A673 (cell line): ENCODE results near the gene UBE4B. TPM values are rescaled to one million over a fixed set of nuclear protein-coding genes. Genes with fewer than 3 reads are reported as not detected.

Experiments
- BruUV-seq: library from RNA; stranded (reverse); fragments of 400-500 nt; replicated peaks from 2 replicates; lab custom pipeline; 2021; lab: Mats Ljungman, UMichigan
- CTCF ChIA-PET: fragments of 300-600 bp; sonication (Branson Sonifier 250); formaldehyde crosslinking; loops from one replicate; lab custom pipeline; 2022; ENCODE audit warnings: antibody characterized with exemption; lab: Charles Lee
- POLR2A ChIA-PET: fragments of 300-600 bp; sonication (Branson Sonifier 250); formaldehyde crosslinking; loops from one replicate; lab custom pipeline; 2022; ENCODE audit warnings: antibody characterized with exemption; ENCODE audit not compliant: low non-redundant PET; lab: Charles Lee
- DNase-seq: peaks from one replicate; pipeline ENCODE4 v3.0.0-alpha.2; 2015; ENCODE audit warnings: low spot score
- H3K27ac ChIP-seq: fragments of 200-600 bp; sonication (generic); 2 replicates; pipeline ENCODE4 v1.5.1; 2016; ENCODE audit warnings: mixed run types, low read depth, mild to moderate bottlenecking, mixed read lengths, antibody characterized with exemption, low read length; ENCODE audit not compliant: poor library complexity, severe bottlenecking
- H3K27me3 ChIP-seq: fragments of 200-600 bp; sonication (generic); replicated peaks from 2 replicates; pipeline ENCODE4 v1.6.1; 2017; ENCODE audit warnings: mixed run types, low read depth, mild to moderate bottlenecking, mixed read lengths, antibody characterized with exemption, low read length; ENCODE audit not compliant: insufficient read depth, poor library complexity
- H3K36me3 ChIP-seq: fragments of 200-600 bp; sonication (generic); 2 replicates; pipeline ENCODE4 v1.6.1; 2016; ENCODE audit warnings: mixed run types, mild to moderate bottlenecking, mixed read lengths, antibody characterized with exemption, low read length; ENCODE audit not compliant: insufficient read depth, poor library complexity, severe bottlenecking
- H3K4me1 ChIP-seq: fragments of 200-600 bp; sonication (generic); 2 replicates; pipeline ENCODE4 v1.6.1; 2017; ENCODE audit warnings: mixed run types, mild to moderate bottlenecking, mixed read lengths, antibody characterized with exemption, low read length; ENCODE audit not compliant: insufficient read depth, poor library complexity, severe bottlenecking
- H3K4me3 ChIP-seq: fragments of 200-600 bp; sonication (generic); 2 replicates; pipeline ENCODE4 v1.5.1; 2016; ENCODE audit warnings: low read depth, mixed run types, mild to moderate bottlenecking, mixed read lengths, low read length; ENCODE audit not compliant: poor library complexity, severe bottlenecking
- H3K9me3 ChIP-seq: fragments of 200-600 bp; sonication (generic); 2 replicates; pipeline ENCODE4 v1.6.1; 2016; ENCODE audit warnings: mixed run types, low read depth, mild to moderate bottlenecking, mixed read lengths, antibody characterized with exemption, low read length; ENCODE audit not compliant: poor library complexity, severe bottlenecking
- EZH2 ChIP-seq: fragments of 200-600 bp; sonication (generic); IDR thresholded peaks from 2 replicates; pipeline ENCODE4 v1.6.1; 2017; ENCODE audit warnings: borderline replicate concordance, low read depth, mild to moderate bottlenecking, mixed read lengths, antibody characterized with exemption, low read length; ENCODE audit not compliant: poor library complexity, severe bottlenecking
- intact Hi-C: fragments of 100-400 bp; cut with micrococcal nuclease; formaldehyde crosslinking; loops from one replicate; pipeline ENCODE4 v1.10.0; 2022; ENCODE audit not compliant: unreplicated experiment
- total RNA-seq: library from RNA; stranded (reverse); gene quantifications from 2 replicates; pipeline ENCODE4 v1.2.3, GENCODE V29; 2021
- TF ChIP-seq, protein P1 (sequence below): fragments of 300-800, 200-600 bp; sonication (generic); conservative IDR thresholded peaks from 2 replicates; pipeline ENCODE4 v1.5.1; 2017; ENCODE audit warnings: low read depth, mild to moderate bottlenecking, antibody characterized with exemption, low read length, moderate library complexity, mixed read lengths

The UBE4B gene
- total RNA-seq, 1 experiment from 2014 or later: 58.0 TPM

DNA sequence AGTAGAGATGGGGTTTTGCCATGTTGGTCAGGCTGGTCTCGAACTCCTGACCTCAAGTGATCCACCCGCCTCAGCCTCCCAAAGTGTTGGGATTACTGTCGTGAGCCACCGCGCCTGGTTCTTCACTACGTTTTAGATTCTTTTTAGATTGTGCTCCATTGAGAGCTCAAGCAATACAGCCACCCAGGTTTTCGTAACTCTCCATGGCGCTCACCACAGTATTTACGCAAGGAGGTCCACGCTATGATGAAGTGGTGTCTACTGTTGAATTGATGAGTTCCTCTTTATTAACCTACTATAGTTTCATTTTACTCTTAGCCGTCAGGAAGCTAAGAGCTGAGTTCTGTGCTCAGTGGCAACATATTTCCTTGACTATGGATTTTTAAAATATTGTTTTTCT, 175.8 kb downstream of the UBE4B start:
- Histone ChIP-seq H3K36me3 (no peaks in the 10 kb centered on the region), H3K4me1 (peaks cover 13% of the 10 kb centered on the region), H3K4me3 (no peak overlapping the region), H3K27ac (no peak overlapping the region), H3K9me3 (no peaks in the 10 kb centered on the region), H3K27me3 (no peaks in the 10 kb centered on the region)
- TF ChIP-seq, protein P1, sequence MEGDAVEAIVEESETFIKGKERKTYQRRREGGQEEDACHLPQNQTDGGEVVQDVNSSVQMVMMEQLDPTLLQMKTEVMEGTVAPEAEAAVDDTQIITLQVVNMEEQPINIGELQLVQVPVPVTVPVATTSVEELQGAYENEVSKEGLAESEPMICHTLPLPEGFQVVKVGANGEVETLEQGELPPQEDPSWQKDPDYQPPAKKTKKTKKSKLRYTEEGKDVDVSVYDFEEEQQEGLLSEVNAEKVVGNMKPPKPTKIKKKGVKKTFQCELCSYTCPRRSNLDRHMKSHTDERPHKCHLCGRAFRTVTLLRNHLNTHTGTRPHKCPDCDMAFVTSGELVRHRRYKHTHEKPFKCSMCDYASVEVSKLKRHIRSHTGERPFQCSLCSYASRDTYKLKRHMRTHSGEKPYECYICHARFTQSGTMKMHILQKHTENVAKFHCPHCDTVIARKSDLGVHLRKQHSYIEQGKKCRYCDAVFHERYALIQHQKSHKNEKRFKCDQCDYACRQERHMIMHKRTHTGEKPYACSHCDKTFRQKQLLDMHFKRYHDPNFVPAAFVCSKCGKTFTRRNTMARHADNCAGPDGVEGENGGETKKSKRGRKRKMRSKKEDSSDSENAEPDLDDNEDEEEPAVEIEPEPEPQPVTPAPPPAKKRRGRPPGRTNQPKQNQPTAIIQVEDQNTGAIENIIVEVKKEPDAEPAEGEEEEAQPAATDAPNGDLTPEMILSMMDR: no peak
- no peak for TF ChIP-seq EZH2
- CTCF ChIA-PET: no interaction called here
- intact Hi-C loops: no loop called here
- BruUV-seq: no TSS peak
- no peak for DNase-seq
- POLR2A ChIA-PET: no interaction called here

GRCh38 chr1:10209590-10209904, 176.8 kb downstream of the UBE4B start:
- H3K27ac ChIP-seq: peak overlapping the region; percentile 90
- CTCF ChIA-PET: interaction anchor here (0.6 to 1.4 kb wide), 4 partner anchors 18 to 128 kb away, joined by 3 to 6 read pairs (median 4); no protein-coding TSS in a partner anchor
- H3K27me3 ChIP-seq: no peaks in the 10 kb centered on the region
- peaks cover 16% of the 10 kb centered on the region for H3K4me1 ChIP-seq
- no peak for DNase-seq
- intact Hi-C loops: no loop called here
- POLR2A ChIA-PET: no interaction called here
- no peaks in the 10 kb centered on the region for H3K9me3 ChIP-seq
- H3K4me3 ChIP-seq: peak overlapping the region; percentile 90
- BruUV-seq: no TSS peak
- TF ChIP-seq EZH2: no peak
- TF ChIP-seq, protein P1: no peak
- H3K36me3 ChIP-seq: no peaks in the 10 kb centered on the region

DNA sequence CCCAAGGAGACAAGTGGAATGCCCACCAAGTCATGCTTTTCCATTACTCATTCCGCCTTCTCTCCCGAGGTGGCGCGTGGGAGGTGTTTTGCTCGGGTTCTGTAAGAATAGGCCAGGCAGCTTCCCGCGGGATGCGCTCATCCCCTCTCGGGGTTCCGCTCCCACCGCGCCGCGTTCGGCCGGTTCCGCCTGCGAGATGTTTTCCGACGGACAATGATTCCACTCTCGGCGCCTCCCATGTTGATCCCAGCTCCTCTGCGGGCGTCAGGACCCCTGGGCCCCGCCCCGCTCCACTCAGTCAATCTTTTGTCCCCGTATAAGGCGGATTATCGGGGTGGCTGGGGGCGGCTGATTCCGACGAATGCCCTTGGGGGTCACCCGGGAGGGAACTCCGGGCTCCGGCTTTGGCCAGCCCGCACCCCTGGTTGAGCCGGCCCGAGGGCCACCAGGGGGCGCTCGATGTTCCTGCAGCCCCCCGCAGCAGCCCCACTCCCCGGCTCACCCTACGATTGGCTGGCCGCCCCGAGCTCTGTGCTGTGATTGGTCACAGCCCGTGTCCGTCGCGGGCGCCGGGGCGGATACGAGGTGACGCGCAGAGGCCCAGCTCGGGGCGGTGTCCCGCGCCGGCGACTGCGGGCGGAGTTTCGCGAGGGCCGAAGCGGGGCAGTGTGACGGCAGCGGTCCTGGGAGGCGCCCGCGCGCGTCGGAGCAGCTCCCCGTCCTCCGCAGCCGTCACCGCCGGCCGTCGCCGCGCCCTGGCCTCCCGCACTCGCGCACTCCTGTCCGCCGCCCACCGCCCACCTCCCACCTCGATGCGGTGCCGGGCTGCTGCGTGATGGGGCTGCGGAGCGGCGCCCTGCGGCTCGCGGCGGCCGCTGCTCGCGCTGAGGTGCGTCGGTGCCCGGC, 177.4 kb downstream of the UBE4B start, which contains the start of gene KIF1B:
TSS of gene KIF1B (plus strand) at position 666 of the 906 bp plus-strand sequence. CDS start 21,759 bp downstream, outside the sequence.
- intact Hi-C loops: loop anchor here (10.0 kb wide), 1 partner anchor 135 kb away; no protein-coding TSS in a partner anchor
- Histone ChIP-seq H3K4me1 (peaks cover 16% of the 10 kb centered on the region), H3K27me3 (no peaks in the 10 kb centered on the region), H3K9me3 (no peaks in the 10 kb centered on the region), H3K27ac (peak within 1 kb of the TSS; percentile 90), H3K4me3 (peak within 1 kb of the TSS; percentile 90), H3K36me3 (no peaks in the 10 kb centered on the region)
- no peak for TF ChIP-seq EZH2
- TF ChIP-seq, protein P1: peak; percentile 99
- BruUV-seq: no TSS peak
- ChIA-PET CTCF (interaction anchor here (0.6 to 1.4 kb wide), 4 partner anchors 19 to 128 kb away, joined by 3 to 6 read pairs (median 4); no protein-coding TSS in a partner anchor), POLR2A (no interaction called here)
- DNase-seq: peak; percentile 99
